GM12864 (cell line): ENCODE measurements around the gene NINL.

Experiments
- DNase-seq: peaks from one replicate; pipeline ENCODE4 v3.0.0-alpha.2; 2011; ENCODE audit warnings: low read depth
- H3K4me3 ChIP-seq: 2 replicates; pipeline ENCODE4 v1.5.1; 2011; ENCODE audit warnings: mild to moderate bottlenecking, low read depth, low read length, control low read depth
- CTCF ChIP-seq: IDR thresholded peaks from 2 replicates; pipeline ENCODE4 v1.5.1; 2011; ENCODE audit warnings: low read depth, mild to moderate bottlenecking, moderate library complexity, low read length, control low read depth, inconsistent platforms; ENCODE audit errors: missing control alignments

The NINL gene

GRCh38 chr20:25574411-25574810 lies 10.9 kb downstream of the NINL start:
- no peak for TF ChIP-seq CTCF
- DNase-seq = no peak
- no peak overlapping the region for H3K4me3 ChIP-seq

- H3K4me3 ChIP-seq = no peak overlapping the region
- no peak for TF ChIP-seq CTCF
These were observed 11.8 kb downstream of the NINL start for GRCh38 chr20:25573288-25574251.

GRCh38 chr20:25571817-25572216 lies 13.5 kb downstream of the NINL start:
- TF ChIP-seq CTCF = no peak
- H3K4me3 ChIP-seq = no peak overlapping the region
- DNase-seq = no peak

More at GRCh38 chr20:25573288-25574251, 11.8 kb downstream of the NINL start:
- no peak for DNase-seq

- H3K4me3 ChIP-seq = no peak overlapping the region
- no peak for TF ChIP-seq CTCF
- no peak for DNase-seq
These were observed 14.1 kb downstream of the NINL start for GRCh38 chr20:25571240-25571639.

- no peak for TF ChIP-seq CTCF
- no peak for DNase-seq
These were observed 15.2 kb downstream of the NINL start for GRCh38 chr20:25570148-25570530.

GRCh38 chr20:25567286-25567685 lies 18.0 kb downstream of the NINL start:
- DNase-seq = no peak
- no peak for TF ChIP-seq CTCF
- H3K4me3 ChIP-seq = no peak overlapping the region

More at GRCh38 chr20:25570148-25570530, 15.2 kb downstream of the NINL start:
- no peak overlapping the region for H3K4me3 ChIP-seq

- no peak overlapping the region for H3K4me3 ChIP-seq
These were observed 18.5 kb downstream of the NINL start for GRCh38 chr20:25566821-25567220.

More at GRCh38 chr20:25566821-25567220, 18.5 kb downstream of the NINL start:
- TF ChIP-seq CTCF = no peak
- DNase-seq = no peak
